GM23338 (cell line): Measurements from ENCODE around the gene LGALSL.

ENCODE experiments used
- CREB1 ChIP-seq: fragments of 250-450 bp; sonication (Bioruptor Pico); IDR thresholded peaks from 2 replicates; pipeline ENCODE4 v1.5.0; 2020; ENCODE audit warnings: low read depth, mild to moderate bottlenecking, moderate library complexity
- EZH2 ChIP-seq: fragments of 200-600 bp; sonication (generic); IDR thresholded peaks from one replicate; pipeline ENCODE4 v1.8.0; 2017; ENCODE audit warnings: antibody characterized with exemption, mild to moderate bottlenecking, low read depth; ENCODE audit not compliant: unreplicated experiment
- EZH2phosphoT487 ChIP-seq: fragments of 200-600 bp; sonication (generic); IDR thresholded peaks from one replicate; pipeline ENCODE4 v1.8.1; 2018; ENCODE audit warnings: antibody characterized with exemption; ENCODE audit not compliant: unreplicated experiment
- JUNB ChIP-seq: IDR thresholded peaks from one replicate; pipeline ENCODE4 v1.6.1; 2016; ENCODE audit warnings: antibody characterized with exemption; ENCODE audit not compliant: unreplicated experiment
- NANOG ChIP-seq: IDR thresholded peaks from 2 replicates; pipeline ENCODE4 v1.6.1; 2016; ENCODE audit warnings: antibody characterized with exemption, borderline replicate concordance
- POLR2AphosphoS5 ChIP-seq: IDR thresholded peaks from 2 replicates; pipeline ENCODE4 v1.6.1; 2016; ENCODE audit warnings: antibody characterized with exemption, low read depth
- STAT1 ChIP-seq: IDR thresholded peaks from one replicate; pipeline ENCODE4 v1.6.1; 2016; ENCODE audit warnings: antibody characterized with exemption; ENCODE audit not compliant: unreplicated experiment
- ZNF114 ChIP-seq: fragments of 250-450 bp; sonication (Bioruptor Pico); IDR thresholded peaks from 2 replicates; pipeline ENCODE4 v1.5.0; 2020; ENCODE audit warnings: mild to moderate bottlenecking, moderate library complexity
- ZNF331 ChIP-seq: fragments of 250-450 bp; sonication (Bioruptor Pico); IDR thresholded peaks from 2 replicates; pipeline ENCODE4 v1.5.0; 2020; ENCODE audit warnings: low read depth, mild to moderate bottlenecking, moderate library complexity
- TF ChIP-seq, protein P1 (sequence below), 2 experiments: fragments of 200-600 bp in 1 of 2; sonication (generic) in 1 of 2; conservative IDR thresholded peaks; 2 replicates each; pipeline versions ENCODE4 v1.5.1 to v1.6.1; 2016 to 2017; ENCODE audit warnings: antibody characterized with exemption in 2 of 2, low read depth in 2 of 2, mild to moderate bottlenecking in 2 of 2, moderate library complexity in 1 of 2
- TF ChIP-seq, protein P2 (sequence below): IDR thresholded peaks from one replicate; pipeline ENCODE4 v1.6.1; 2018; ENCODE audit warnings: antibody characterized with exemption; ENCODE audit not compliant: unreplicated experiment
- TF ChIP-seq, protein P3 (sequence below): IDR thresholded peaks from 2 replicates; pipeline ENCODE4 v1.6.1; 2016; ENCODE audit warnings: antibody characterized with exemption
- TF ChIP-seq, protein P4 (sequence below): fragments of 250-450 bp; sonication (Bioruptor Pico); IDR thresholded peaks from 2 replicates; pipeline ENCODE4 v1.5.0; 2020; ENCODE audit warnings: mild to moderate bottlenecking, moderate library complexity

DNA sequence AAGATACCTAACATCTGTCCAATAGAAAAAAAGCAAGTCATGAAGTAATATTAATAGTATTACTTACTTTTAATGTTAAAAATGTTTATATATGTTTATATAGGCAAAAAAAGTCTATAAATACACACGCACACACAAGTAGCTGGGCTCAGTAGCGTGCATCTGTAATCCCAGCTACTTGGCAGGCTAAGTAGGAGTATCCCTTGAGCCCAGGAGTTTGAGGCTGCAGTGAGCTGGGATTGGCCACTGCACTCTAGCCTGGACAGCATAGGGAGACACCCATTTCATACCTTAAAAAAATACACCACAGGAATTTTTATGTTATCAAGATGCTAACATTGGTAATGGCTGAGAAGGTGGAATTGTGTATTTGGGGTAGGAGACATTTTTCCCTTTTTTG, 52.7 kb downstream of the LGALSL start:
- TF ChIP-seq, protein P1, sequence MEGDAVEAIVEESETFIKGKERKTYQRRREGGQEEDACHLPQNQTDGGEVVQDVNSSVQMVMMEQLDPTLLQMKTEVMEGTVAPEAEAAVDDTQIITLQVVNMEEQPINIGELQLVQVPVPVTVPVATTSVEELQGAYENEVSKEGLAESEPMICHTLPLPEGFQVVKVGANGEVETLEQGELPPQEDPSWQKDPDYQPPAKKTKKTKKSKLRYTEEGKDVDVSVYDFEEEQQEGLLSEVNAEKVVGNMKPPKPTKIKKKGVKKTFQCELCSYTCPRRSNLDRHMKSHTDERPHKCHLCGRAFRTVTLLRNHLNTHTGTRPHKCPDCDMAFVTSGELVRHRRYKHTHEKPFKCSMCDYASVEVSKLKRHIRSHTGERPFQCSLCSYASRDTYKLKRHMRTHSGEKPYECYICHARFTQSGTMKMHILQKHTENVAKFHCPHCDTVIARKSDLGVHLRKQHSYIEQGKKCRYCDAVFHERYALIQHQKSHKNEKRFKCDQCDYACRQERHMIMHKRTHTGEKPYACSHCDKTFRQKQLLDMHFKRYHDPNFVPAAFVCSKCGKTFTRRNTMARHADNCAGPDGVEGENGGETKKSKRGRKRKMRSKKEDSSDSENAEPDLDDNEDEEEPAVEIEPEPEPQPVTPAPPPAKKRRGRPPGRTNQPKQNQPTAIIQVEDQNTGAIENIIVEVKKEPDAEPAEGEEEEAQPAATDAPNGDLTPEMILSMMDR (conservative IDR thresholded peaks at IDR 0.05; ENCODE audit: low read depth in 2 of 2), result no peak
- TF ChIP-seq ZNF114, result no peak
- TF ChIP-seq POLR2AphosphoS5, result no peak
- TF ChIP-seq EZH2phosphoT487, result no peak
- TF ChIP-seq JUNB, result no peak
- TF ChIP-seq, protein P2, sequence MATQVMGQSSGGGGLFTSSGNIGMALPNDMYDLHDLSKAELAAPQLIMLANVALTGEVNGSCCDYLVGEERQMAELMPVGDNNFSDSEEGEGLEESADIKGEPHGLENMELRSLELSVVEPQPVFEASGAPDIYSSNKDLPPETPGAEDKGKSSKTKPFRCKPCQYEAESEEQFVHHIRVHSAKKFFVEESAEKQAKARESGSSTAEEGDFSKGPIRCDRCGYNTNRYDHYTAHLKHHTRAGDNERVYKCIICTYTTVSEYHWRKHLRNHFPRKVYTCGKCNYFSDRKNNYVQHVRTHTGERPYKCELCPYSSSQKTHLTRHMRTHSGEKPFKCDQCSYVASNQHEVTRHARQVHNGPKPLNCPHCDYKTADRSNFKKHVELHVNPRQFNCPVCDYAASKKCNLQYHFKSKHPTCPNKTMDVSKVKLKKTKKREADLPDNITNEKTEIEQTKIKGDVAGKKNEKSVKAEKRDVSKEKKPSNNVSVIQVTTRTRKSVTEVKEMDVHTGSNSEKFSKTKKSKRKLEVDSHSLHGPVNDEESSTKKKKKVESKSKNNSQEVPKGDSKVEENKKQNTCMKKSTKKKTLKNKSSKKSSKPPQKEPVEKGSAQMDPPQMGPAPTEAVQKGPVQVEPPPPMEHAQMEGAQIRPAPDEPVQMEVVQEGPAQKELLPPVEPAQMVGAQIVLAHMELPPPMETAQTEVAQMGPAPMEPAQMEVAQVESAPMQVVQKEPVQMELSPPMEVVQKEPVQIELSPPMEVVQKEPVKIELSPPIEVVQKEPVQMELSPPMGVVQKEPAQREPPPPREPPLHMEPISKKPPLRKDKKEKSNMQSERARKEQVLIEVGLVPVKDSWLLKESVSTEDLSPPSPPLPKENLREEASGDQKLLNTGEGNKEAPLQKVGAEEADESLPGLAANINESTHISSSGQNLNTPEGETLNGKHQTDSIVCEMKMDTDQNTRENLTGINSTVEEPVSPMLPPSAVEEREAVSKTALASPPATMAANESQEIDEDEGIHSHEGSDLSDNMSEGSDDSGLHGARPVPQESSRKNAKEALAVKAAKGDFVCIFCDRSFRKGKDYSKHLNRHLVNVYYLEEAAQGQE, result no peak
- TF ChIP-seq, protein P3, sequence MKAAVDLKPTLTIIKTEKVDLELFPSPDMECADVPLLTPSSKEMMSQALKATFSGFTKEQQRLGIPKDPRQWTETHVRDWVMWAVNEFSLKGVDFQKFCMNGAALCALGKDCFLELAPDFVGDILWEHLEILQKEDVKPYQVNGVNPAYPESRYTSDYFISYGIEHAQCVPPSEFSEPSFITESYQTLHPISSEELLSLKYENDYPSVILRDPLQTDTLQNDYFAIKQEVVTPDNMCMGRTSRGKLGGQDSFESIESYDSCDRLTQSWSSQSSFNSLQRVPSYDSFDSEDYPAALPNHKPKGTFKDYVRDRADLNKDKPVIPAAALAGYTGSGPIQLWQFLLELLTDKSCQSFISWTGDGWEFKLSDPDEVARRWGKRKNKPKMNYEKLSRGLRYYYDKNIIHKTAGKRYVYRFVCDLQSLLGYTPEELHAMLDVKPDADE, result no peak
- TF ChIP-seq NANOG, result no peak
- no peak for TF ChIP-seq ZNF331 (CRISPR knock-in tag)
- no peak for TF ChIP-seq CREB1 (CRISPR knock-in tag)
- no peak for TF ChIP-seq EZH2
- TF ChIP-seq, protein P4, sequence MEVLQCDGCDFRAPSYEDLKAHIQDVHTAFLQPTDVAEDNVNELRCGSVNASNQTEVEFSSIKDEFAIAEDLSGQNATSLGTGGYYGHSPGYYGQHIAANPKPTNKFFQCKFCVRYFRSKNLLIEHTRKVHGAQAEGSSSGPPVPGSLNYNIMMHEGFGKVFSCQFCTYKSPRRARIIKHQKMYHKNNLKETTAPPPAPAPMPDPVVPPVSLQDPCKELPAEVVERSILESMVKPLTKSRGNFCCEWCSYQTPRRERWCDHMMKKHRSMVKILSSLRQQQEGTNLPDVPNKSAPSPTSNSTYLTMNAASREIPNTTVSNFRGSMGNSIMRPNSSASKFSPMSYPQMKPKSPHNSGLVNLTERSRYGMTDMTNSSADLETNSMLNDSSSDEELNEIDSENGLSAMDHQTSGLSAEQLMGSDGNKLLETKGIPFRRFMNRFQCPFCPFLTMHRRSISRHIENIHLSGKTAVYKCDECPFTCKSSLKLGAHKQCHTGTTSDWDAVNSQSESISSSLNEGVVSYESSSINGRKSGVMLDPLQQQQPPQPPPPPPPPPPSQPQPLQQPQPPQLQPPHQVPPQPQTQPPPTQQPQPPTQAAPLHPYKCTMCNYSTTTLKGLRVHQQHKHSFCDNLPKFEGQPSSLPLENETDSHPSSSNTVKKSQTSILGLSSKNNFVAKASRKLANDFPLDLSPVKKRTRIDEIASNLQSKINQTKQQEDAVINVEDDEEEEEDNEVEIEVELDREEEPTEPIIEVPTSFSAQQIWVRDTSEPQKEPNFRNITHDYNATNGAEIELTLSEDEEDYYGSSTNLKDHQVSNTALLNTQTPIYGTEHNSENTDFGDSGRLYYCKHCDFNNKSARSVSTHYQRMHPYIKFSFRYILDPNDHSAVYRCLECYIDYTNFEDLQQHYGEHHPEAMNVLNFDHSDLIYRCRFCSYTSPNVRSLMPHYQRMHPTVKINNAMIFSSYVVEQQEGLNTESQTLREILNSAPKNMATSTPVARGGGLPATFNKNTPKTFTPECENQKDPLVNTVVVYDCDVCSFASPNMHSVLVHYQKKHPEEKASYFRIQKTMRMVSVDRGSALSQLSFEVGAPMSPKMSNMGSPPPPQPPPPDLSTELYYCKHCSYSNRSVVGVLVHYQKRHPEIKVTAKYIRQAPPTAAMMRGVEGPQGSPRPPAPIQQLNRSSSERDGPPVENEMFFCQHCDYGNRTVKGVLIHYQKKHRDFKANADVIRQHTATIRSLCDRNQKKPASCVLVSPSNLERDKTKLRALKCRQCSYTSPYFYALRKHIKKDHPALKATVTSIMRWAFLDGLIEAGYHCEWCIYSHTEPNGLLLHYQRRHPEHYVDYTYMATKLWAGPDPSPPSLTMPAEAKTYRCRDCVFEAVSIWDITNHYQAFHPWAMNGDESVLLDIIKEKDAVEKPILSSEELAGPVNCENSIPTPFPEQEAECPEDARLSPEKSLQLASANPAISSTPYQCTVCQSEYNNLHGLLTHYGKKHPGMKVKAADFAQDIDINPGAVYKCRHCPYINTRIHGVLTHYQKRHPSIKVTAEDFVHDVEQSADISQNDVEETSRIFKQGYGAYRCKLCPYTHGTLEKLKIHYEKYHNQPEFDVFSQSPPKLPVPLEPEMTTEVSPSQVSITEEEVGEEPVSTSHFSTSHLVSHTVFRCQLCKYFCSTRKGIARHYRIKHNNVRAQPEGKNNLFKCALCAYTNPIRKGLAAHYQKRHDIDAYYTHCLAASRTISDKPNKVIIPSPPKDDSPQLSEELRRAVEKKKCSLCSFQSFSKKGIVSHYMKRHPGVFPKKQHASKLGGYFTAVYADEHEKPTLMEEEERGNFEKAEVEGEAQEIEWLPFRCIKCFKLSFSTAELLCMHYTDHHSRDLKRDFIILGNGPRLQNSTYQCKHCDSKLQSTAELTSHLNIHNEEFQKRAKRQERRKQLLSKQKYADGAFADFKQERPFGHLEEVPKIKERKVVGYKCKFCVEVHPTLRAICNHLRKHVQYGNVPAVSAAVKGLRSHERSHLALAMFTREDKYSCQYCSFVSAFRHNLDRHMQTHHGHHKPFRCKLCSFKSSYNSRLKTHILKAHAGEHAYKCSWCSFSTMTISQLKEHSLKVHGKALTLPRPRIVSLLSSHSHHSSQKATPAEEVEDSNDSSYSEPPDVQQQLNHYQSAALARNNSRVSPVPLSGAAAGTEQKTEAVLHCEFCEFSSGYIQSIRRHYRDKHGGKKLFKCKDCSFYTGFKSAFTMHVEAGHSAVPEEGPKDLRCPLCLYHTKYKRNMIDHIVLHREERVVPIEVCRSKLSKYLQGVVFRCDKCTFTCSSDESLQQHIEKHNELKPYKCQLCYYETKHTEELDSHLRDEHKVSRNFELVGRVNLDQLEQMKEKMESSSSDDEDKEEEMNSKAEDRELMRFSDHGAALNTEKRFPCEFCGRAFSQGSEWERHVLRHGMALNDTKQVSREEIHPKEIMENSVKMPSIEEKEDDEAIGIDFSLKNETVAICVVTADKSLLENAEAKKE (CRISPR knock-in tag), result no peak
- no peak for TF ChIP-seq STAT1
